Astrocyte of the cerebellum (primary cell): ENCODE data around the gene GBGT1.
"Not testable (repeated sequence)": the region's sequence is repeated elsewhere in the genome, so short reads cannot be mapped to it uniquely, and the experiment has no call there.

Source experiments
- DNase-seq: peaks from one replicate; pipeline ENCODE4 v3.0.0-alpha.2; 2011; ENCODE audit warnings: low read depth
- H3K4me3 ChIP-seq: 2 replicates; pipeline ENCODE4 v1.5.1; 2011; ENCODE audit warnings: mild to moderate bottlenecking, low read depth, low read length, moderate library complexity
- in situ Hi-C: cut with HindIII; loops from 2 replicates; pipeline ENCODE4 v1.10.0; 2017; ENCODE audit warnings: low sequenced_read_pairs
- TF ChIP-seq, protein P1 (sequence below): IDR thresholded peaks from 2 replicates; pipeline ENCODE4 v1.5.1; 2012; ENCODE audit warnings: low read length, low read depth, moderate library complexity, mild to moderate bottlenecking; ENCODE audit errors: missing control alignments

GBGT1 gene

DNA sequence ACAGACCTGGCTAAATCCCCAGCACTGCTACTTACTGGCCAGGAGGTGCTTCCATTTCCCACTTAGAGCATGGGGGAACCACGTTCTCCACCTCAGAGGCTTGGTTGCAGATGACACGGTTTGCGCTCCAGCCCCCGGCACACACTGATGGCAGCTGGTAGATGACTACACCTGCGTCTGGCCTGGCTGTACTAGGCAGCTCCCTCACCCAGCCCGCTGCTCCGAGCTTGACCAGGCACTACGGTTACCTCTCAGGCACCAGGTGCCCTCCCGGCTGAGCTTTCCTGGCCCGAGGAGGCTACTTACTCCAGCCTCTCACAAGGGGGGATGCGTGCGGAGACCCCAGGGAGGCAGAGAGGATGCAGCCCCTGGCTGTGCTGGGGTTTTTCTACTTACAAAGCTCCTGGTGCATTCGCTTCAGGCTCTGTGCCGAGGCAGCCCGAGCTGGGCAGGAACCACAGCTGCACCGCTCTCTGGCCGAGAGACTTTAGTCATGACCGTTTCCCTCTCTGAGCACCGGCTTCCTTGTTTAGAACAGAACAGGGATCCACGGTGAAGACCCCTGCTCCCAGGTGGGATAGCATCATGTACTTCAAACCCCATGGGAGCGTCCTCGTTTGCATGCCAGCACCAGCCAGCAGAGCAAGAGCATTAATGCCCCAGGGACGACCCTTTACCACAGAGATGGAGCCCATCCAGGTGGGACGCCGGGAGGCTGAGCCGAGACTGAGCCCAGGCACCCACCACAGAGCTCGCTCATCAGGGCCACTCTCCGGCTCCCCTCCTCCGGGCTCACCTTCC, 7.6 kb upstream of the GBGT1 start:
- TF ChIP-seq, protein P1, sequence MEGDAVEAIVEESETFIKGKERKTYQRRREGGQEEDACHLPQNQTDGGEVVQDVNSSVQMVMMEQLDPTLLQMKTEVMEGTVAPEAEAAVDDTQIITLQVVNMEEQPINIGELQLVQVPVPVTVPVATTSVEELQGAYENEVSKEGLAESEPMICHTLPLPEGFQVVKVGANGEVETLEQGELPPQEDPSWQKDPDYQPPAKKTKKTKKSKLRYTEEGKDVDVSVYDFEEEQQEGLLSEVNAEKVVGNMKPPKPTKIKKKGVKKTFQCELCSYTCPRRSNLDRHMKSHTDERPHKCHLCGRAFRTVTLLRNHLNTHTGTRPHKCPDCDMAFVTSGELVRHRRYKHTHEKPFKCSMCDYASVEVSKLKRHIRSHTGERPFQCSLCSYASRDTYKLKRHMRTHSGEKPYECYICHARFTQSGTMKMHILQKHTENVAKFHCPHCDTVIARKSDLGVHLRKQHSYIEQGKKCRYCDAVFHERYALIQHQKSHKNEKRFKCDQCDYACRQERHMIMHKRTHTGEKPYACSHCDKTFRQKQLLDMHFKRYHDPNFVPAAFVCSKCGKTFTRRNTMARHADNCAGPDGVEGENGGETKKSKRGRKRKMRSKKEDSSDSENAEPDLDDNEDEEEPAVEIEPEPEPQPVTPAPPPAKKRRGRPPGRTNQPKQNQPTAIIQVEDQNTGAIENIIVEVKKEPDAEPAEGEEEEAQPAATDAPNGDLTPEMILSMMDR: no peak
- no peak overlapping the region for H3K4me3 ChIP-seq
- DNase-seq: no peak
- in situ Hi-C loops: no loop called here

DNA sequence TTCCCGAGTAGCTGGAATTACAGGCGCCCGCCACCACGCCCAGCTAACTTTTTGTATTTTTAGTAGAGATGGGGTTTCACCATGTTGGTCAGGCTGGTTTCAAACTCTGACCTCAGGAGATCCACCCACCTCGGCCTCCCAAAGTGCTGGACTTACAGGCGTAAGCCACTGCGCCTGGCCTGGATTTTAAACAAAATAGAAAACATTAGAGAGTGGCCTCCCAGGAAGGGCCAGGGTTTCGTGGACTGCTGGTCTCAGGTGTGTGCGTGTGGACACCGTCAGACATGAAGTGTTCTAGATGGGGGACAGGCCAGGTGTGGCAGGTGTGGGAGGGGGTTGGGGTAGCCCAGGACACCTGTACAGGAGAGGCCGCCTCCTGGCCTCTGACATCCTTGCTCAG, 7.0 kb upstream of the GBGT1 start:
- DNase-seq: no peak
- H3K4me3 ChIP-seq: no peak overlapping the region
- TF ChIP-seq, protein P1: no peak
- in situ Hi-C loops: no loop called here

DNA sequence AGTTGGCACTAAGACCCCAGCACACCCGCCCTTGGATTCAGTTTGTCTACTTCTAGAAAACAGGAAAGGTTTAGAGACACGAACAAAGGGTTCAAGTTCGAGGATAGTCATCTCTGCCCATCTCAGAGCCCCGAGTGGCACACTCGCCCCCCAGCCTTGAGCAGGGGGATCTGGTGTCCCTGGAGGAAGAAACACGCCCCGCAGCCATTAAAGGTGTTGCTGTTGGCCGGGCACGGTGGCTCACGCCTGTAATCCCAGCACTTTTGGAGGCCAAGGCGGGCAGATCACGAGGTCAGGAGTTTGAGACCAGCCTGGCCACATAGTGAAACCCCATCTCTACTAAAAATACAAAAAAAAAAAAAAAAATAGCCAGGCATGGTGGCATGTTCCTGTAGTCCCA, 6.0 kb upstream of the GBGT1 start:
- in situ Hi-C loops: not testable (repeated sequence)

DNA sequence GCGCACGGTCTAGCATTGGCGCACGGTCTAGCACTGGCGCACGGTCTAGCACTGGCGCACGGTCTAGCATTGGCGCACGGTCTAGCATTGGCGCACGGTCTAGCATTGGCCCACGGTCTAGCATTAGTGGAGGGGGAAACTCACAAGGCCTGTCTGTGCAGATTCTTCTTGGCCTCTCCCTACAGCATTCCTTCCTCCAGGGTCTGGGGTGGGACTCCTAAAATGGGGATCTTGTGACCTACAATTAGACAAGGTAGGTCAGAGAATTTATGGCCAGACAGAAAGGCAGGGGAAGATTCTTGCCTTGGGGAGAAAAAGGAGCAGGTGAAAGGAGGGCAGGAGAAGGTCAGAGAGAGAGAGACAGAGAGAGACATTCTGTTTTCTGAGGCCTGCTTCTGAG, 5.4 kb upstream of the GBGT1 start:
- DNase-seq: no peak
- TF ChIP-seq, protein P1: no peak
- in situ Hi-C loops: no loop called here

More for the DNA sequence above, 6.0 kb upstream of the GBGT1 start:
- H3K4me3 ChIP-seq, DNase-seq: not testable (repeated sequence)

DNA sequence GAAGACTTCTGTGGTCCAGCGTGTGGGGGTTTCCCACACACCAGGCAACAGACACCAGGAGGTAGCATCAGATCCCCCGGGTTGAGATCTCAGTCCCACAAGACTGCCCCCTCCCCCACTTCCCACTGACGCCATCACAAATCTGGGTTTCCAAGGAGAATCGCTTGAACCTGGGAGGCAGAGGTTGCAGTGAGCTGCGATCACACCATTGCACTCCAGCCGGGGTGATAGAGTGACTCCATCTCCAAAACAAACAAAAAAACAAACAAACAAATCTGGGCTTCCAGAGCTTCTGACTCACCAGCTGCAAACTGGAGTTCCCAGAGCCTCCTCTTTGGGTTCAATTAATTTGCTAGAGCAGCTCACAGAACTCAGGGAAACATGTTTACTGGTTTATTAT, 4.7 kb upstream of the GBGT1 start:
- in situ Hi-C loops: no loop called here
- TF ChIP-seq, protein P1: no peak
- H3K4me3 ChIP-seq: no peak overlapping the region
- no peak for DNase-seq

More for the DNA sequence above, 5.4 kb upstream of the GBGT1 start:
- H3K4me3 ChIP-seq: no peak overlapping the region

DNA sequence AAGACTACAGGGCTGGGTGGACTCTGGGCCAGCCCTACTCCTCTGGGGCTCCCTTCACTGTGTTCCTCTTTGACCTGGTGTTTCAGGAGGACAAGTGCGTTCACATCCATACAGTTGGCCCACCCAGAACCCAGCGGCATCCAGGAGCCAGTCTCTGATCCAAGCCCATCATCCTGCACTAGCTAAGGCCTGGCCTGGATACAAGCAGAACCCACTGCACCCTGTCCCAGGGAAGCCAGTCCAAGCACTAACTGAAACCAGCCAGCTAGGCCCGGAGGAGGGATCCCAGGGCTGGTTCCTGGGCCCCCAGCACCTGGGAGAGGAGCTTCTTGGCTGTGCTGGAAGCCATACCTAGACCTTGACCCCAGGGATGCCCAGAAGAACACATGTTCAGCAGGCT, 4.1 kb upstream of the GBGT1 start:
- DNase-seq: no peak
- in situ Hi-C loops: no loop called here
- TF ChIP-seq, protein P1: no peak

DNA sequence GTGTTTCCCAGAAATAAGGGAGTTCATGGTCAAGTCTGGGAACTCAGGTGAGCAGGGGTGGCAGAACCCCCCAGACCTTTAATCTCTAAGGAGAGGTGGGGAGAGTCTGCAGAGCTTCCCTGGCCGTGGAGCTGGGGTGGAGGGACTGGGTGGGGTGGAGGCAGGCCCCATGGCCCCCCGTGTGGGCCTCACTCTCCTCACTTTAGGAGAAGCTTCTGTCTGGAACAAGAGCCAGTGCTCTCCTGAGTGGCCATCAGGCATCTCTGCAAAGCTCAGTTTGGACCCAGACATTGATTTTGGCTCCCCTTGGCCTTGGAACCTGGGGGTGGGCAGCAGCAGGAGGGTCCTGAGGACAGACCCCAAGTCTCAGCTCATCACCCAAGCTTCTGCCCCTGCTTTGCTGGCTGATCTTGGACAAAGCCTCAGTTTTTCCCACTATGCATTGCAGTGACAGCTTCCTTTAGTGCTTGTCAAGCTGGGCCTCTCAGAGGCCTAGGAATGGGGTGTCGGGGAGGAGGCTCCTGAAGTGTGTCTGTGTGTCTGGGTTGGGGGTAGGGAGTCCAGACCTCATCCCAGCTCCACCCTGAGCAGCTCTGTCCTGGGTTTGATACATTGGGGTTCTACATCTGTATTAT, 3.5 kb upstream of the GBGT1 start:
- in situ Hi-C loops: no loop called here
- H3K4me3 ChIP-seq: no peak overlapping the region
- TF ChIP-seq, protein P1: no peak
- no peak for DNase-seq

More for the DNA sequence above, 4.1 kb upstream of the GBGT1 start:
- no peak overlapping the region for H3K4me3 ChIP-seq
